Glutamatergic neuron (in vitro differentiated cells): ENCODE measurements around the gene SFXN2. TPM values are rescaled to one million over a fixed set of nuclear protein-coding genes. Genes with fewer than 3 reads are reported as not detected.

Experiments used
- DNase-seq: peaks from one replicate; pipeline ENCODE4 v3.0.0; 2022
- H3K27ac Mint-ChIP-seq: one replicate; pipeline ENCODE4 v1.8.0; 2020; ENCODE audit warnings: mild to moderate bottlenecking, mixed read lengths, inconsistent platforms; ENCODE audit not compliant: unreplicated experiment
- H3K27me3 Mint-ChIP-seq: one replicate; pipeline ENCODE4 v1.8.0; 2020; ENCODE audit warnings: mild to moderate bottlenecking, moderate library complexity, mixed read lengths, inconsistent platforms; ENCODE audit not compliant: unreplicated experiment
- H3K36me3 Mint-ChIP-seq: one replicate; pipeline ENCODE4 v1.8.0; 2020; ENCODE audit warnings: mild to moderate bottlenecking, mixed read lengths, inconsistent platforms; ENCODE audit not compliant: unreplicated experiment
- H3K4me1 Mint-ChIP-seq: one replicate; pipeline ENCODE4 v1.8.0; 2020; ENCODE audit warnings: mild to moderate bottlenecking, low read depth, mixed read lengths, inconsistent platforms; ENCODE audit not compliant: unreplicated experiment
- H3K4me3 Mint-ChIP-seq: one replicate; pipeline ENCODE4 v1.8.0; 2020; ENCODE audit warnings: mild to moderate bottlenecking, mixed read lengths, inconsistent platforms; ENCODE audit not compliant: unreplicated experiment
- H3K9me3 Mint-ChIP-seq: one replicate; pipeline ENCODE4 v1.8.0; 2020; ENCODE audit warnings: mild to moderate bottlenecking, moderate library complexity, mixed read lengths, inconsistent platforms; ENCODE audit not compliant: unreplicated experiment
- total RNA-seq: library from RNA; stranded (reverse); fragmentation: NEBNext Ultra II Directional; extraction: Animal tissue kit (Norgen Biotek cat#: 25700); gene quantifications from one replicate; pipeline ENCODE4 v1.2.1, GENCODE V29; 2021; ENCODE audit not compliant: unreplicated experiment
- TF ChIP-seq, protein P1 (sequence below): fragments of 200-600 bp; sonication (generic); IDR thresholded peaks from one replicate; pipeline ENCODE4 v1.5.0; 2021; ENCODE audit not compliant: partially characterized antibody, unreplicated experiment

Gene SFXN2
- total RNA-seq, 1 donor from 2014 or later = 5.4 TPM

GRCh38 chr10:102743078-102743587 lies 28.7 kb downstream of the SFXN2 start:
- H3K4me3 Mint-ChIP-seq = peak overlapping the region; percentile 98
- peak overlapping the region; percentile 31 for H3K27ac Mint-ChIP-seq
- H3K4me1 Mint-ChIP-seq = peaks cover 11% of the 10 kb centered on the region
- H3K36me3 Mint-ChIP-seq = no peaks in the 10 kb centered on the region
- peaks cover 6% of the 10 kb centered on the region for H3K27me3 Mint-ChIP-seq
- DNase-seq = no peak
- TF ChIP-seq, protein P1, sequence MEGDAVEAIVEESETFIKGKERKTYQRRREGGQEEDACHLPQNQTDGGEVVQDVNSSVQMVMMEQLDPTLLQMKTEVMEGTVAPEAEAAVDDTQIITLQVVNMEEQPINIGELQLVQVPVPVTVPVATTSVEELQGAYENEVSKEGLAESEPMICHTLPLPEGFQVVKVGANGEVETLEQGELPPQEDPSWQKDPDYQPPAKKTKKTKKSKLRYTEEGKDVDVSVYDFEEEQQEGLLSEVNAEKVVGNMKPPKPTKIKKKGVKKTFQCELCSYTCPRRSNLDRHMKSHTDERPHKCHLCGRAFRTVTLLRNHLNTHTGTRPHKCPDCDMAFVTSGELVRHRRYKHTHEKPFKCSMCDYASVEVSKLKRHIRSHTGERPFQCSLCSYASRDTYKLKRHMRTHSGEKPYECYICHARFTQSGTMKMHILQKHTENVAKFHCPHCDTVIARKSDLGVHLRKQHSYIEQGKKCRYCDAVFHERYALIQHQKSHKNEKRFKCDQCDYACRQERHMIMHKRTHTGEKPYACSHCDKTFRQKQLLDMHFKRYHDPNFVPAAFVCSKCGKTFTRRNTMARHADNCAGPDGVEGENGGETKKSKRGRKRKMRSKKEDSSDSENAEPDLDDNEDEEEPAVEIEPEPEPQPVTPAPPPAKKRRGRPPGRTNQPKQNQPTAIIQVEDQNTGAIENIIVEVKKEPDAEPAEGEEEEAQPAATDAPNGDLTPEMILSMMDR = no peak
- peaks cover 4% of the 10 kb centered on the region for H3K9me3 Mint-ChIP-seq

DNA sequence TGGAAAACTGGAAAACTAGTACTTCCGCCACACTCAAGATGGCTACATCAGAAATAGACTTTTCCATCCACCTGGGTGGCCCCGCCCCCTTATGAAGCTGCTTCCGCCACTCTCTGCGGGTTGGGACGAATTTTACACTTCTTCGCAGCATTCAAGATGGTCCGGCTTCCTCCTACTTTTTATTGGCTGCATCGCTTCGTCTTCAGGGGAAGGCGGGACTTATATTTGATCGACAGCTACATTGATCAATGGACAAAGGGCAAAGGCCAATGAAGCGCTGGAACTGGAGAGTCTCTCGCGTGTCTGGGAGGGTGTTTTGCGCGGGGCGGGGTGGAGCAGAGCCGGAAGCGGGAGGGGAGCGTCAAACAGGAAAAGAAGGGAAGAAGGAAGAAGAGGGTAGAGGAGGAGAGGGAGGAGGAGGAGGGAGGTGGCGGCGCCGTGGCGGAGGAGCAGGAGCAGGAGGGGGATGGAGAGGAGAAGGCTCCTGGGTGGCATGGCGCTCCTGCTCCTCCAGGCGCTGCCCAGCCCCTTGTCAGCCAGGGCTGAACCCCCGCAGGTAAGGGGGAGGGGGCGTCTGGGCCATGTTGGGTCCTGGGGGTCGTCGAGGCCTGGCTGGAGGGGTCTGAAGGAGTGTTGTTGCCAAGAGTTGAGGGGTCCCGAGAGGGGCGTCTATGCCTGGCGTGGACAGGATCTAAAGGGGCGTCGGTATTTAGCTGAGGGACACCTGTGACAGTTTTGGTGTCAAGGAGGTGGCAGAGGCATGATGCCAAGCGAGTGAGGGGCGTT lies 29.3 kb downstream of the SFXN2 start, which contains the start of gene WBP1L:
Gene WBP1L (plus strand): TSS at position 361 of the 786 bp plus-strand sequence. CDS start 106 bp downstream, at position 467.
- peaks cover 4% of the 10 kb centered on the region for H3K9me3 Mint-ChIP-seq
- no peaks in the 10 kb centered on the region for H3K36me3 Mint-ChIP-seq
- peak; percentile 92 for DNase-seq
- peak within 1 kb of the TSS; percentile 98 for H3K4me3 Mint-ChIP-seq
- H3K27me3 Mint-ChIP-seq = peaks cover 6% of the 10 kb centered on the region
- H3K27ac Mint-ChIP-seq = peak within 1 kb of the TSS; percentile 45
- TF ChIP-seq, protein P1 = no peak
- peaks cover 11% of the 10 kb centered on the region for H3K4me1 Mint-ChIP-seq

- Mint-ChIP-seq H3K36me3 (no peaks in the 10 kb centered on the region), H3K27me3 (peaks cover 6% of the 10 kb centered on the region), H3K9me3 (peaks cover 4% of the 10 kb centered on the region), H3K27ac (peak overlapping the region; percentile 45), H3K4me1 (peaks cover 11% of the 10 kb centered on the region), H3K4me3 (peak overlapping the region; percentile 98)
- TF ChIP-seq, protein P1 = no peak
- no peak for DNase-seq
These were observed 30.1 kb downstream of the SFXN2 start for GRCh38 chr10:102744374-102745051.

DNA sequence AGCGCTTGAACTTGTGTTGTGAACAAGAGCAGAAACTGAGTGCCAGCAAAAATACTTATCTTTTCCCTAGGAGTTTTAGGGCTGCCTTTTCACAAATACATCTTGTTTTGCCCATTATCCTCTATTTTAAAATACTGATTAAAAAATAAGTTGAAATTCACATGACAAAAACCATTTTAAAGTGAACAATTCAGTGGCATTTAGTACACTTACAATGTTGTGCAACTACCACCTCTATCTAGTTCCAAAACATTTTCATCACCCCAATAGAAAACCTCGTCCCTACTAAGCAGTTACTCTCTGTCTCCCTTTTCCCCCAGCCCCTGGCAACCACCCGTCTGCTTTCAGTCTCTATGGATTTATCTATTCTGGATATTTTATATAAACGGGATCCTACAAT lies 30.7 kb downstream of the SFXN2 start:
- TF ChIP-seq, protein P1 = no peak
- no peaks in the 10 kb centered on the region for H3K36me3 Mint-ChIP-seq
- peaks cover 4% of the 10 kb centered on the region for H3K9me3 Mint-ChIP-seq
- peak overlapping the region; percentile 98 for H3K4me3 Mint-ChIP-seq
- peaks cover 6% of the 10 kb centered on the region for H3K27me3 Mint-ChIP-seq
- no peak for DNase-seq
- peaks cover 11% of the 10 kb centered on the region for H3K4me1 Mint-ChIP-seq
- no peak overlapping the region for H3K27ac Mint-ChIP-seq
